K562 (cell line): ENCODE data around the gene ZRANB1. TPM values are rescaled to one million over a fixed set of nuclear protein-coding genes. Genes with fewer than 3 reads are reported as not detected.
A peak's percentile ranks its signal among the peaks of the same experiment; 100 is the strongest.

ENCODE experiments used
- ATAC-seq: fragments of 200-7000 bp; cut with Tn5 transposase; 3 replicates; pipeline ENCODE4 v1.9.1; 2020; ENCODE audit warnings: moderate library complexity
- BruUV-seq: library from RNA; stranded (reverse); fragments of 400-500 nt; replicated peaks from 2 replicates; lab custom pipeline; 2021; lab: Mats Ljungman, UMichigan
- CTCF ChIA-PET: fragments of 300-600 bp; formaldehyde crosslinking; extraction: SDS; loops from one replicate; lab custom pipeline; 2021; ENCODE audit warnings: low intra/inter-chr PET ratio; lab: Yijun Ruan, JAX
- POLR2A ChIA-PET: fragments of 300-600, 350-650 bp; sonication (Branson Sonifier 250); formaldehyde crosslinking; extraction: SDS; loops from one replicate; lab custom pipeline; 2021; ENCODE audit warnings: antibody characterized with exemption, inconsistent platforms; lab: Yijun Ruan, JAX
- DNase-seq, 4 experiments: peaks; one replicate each; pipeline versions ENCODE4 v3.0.0 to v3.0.0-alpha.2; 2011 to 2018; ENCODE audit warnings: low spot score in 3 of 4, mixed read lengths in 3 of 4; ENCODE audit errors: extremely low read depth in 1 of 4
- FAIRE-seq: peaks from 2 replicates; lab custom pipeline; 2011; peaks lifted over from hg19 to GRCh38; lab: Jason Lieb, UNC
- H2AFZ ChIP-seq: 2 replicates; pipeline ENCODE4 v1.6.0; 2011; ENCODE audit warnings: low read depth, low read length, control low read depth, inconsistent platforms
- H3K27ac ChIP-seq: fragments of 200-600 bp; 3 replicates; pipeline ENCODE4 v1.8.0; 2011; ENCODE audit warnings: low read depth, mild to moderate bottlenecking, control low read depth, inconsistent platforms, low read length, moderate library complexity, mixed read lengths; ENCODE audit errors: extremely low read depth
- H3K27me3 ChIP-seq, 2 experiments: fragments of 300-600 bp in 1 of 2; 2 replicates in 1 of 2; 3 replicates in 1 of 2; pipeline versions ENCODE4 v1.6.0 to v1.8.0; 2011; ENCODE audit warnings: inconsistent platforms in 2 of 2, low read length in 2 of 2, mild to moderate bottlenecking in 1 of 2, mixed read lengths in 1 of 2, moderate library complexity in 1 of 2; ENCODE audit not compliant: control insufficient read depth in 2 of 2, insufficient read depth in 2 of 2
- H3K36me3 ChIP-seq: fragments of 300-600 bp; 3 replicates; pipeline ENCODE4 v1.8.0; 2011; ENCODE audit warnings: mild to moderate bottlenecking, low read length, inconsistent platforms; ENCODE audit not compliant: control insufficient read depth, insufficient read depth
- H3K4me1 ChIP-seq, 2 experiments: fragments of 200-600 bp in 1 of 2; replicated peaks in 1 of 2; 2 replicates in 1 of 2; 3 replicates in 1 of 2; pipeline versions ENCODE4 v1.5.1 to v1.8.0; 2011; ENCODE audit warnings: inconsistent platforms in 2 of 2, low read length in 2 of 2, mild to moderate bottlenecking in 1 of 2, mixed read lengths in 1 of 2, moderate library complexity in 1 of 2; ENCODE audit not compliant: control insufficient read depth in 2 of 2, insufficient read depth in 2 of 2
- H3K4me2 ChIP-seq: 2 replicates; pipeline ENCODE4 v1.6.1; 2011; ENCODE audit warnings: low read length, control low read depth, inconsistent platforms, mixed read lengths; ENCODE audit not compliant: insufficient read depth
- H3K4me3 ChIP-seq: fragments of 200-600 bp; sonication (generic), shearing (Covaris generic); 2 replicates; pipeline ENCODE4 v1.5.1; 2016; ENCODE audit warnings: control low read depth, inconsistent platforms
- H3K79me2 ChIP-seq: fragments of 200-600 bp; 3 replicates; pipeline ENCODE4 v1.8.0; 2011; ENCODE audit warnings: low read length, inconsistent platforms; ENCODE audit not compliant: control insufficient read depth, insufficient read depth
- H3K9ac ChIP-seq, 2 experiments: 2 replicates each; pipeline versions ENCODE4 v1.6.0 to v1.6.1; 2011; ENCODE audit warnings: low read depth in 2 of 2, low read length in 2 of 2, control low read depth in 1 of 2, inconsistent platforms in 1 of 2, mild to moderate bottlenecking in 1 of 2, mixed read lengths in 1 of 2; ENCODE audit not compliant: insufficient read depth in 1 of 2
- H3K9me1 ChIP-seq: one replicate; pipeline ENCODE4 v1.6.0; 2011; ENCODE audit warnings: inconsistent platforms, mild to moderate bottlenecking, low read length, moderate library complexity; ENCODE audit not compliant: control insufficient read depth, insufficient read depth
- H3K9me3 ChIP-seq: replicated peaks from 2 replicates; pipeline ENCODE4 v1.5.1; 2011; ENCODE audit warnings: low read depth, low read length, inconsistent platforms; ENCODE audit not compliant: control insufficient read depth, insufficient read depth
- H4K20me1 ChIP-seq: replicated peaks from 2 replicates; pipeline ENCODE4 v1.6.1; 2011; ENCODE audit warnings: low read length, inconsistent platforms, mixed read lengths; ENCODE audit not compliant: control insufficient read depth, insufficient read depth
- EGR1 ChIP-seq: fragments of 450-650 bp; conservative IDR thresholded peaks from 2 replicates; pipeline ENCODE4 v1.6.1; 2017; ENCODE audit warnings: mild to moderate bottlenecking
- FOXO4 ChIP-seq: fragments of 450-650 bp; formaldehyde crosslinking; IDR thresholded peaks from 2 replicates; pipeline ENCODE4 v1.4.0; 2020; ENCODE audit warnings: mild to moderate bottlenecking, moderate library complexity
- HSF4 ChIP-seq: fragments of 250-450 bp; sonication (Bioruptor Pico); IDR thresholded peaks from 2 replicates; pipeline ENCODE4 v2.1.2; 2022; ENCODE audit warnings: mild to moderate bottlenecking, moderate library complexity, borderline replicate concordance
- MCM2 ChIP-seq: fragments of 450-650 bp; IDR thresholded peaks from 2 replicates; pipeline ENCODE4 v1.6.1; 2017; ENCODE audit warnings: low read depth, mild to moderate bottlenecking
- NR2C1 ChIP-seq, 2 experiments: fragments of 450-650 bp; IDR thresholded peaks; 2 replicates each; pipeline ENCODE4 v1.6.1; 2017; ENCODE audit warnings: mild to moderate bottlenecking in 2 of 2, antibody characterized with exemption in 1 of 2, inconsistent platforms in 1 of 2, missing compliant biosample characterization in 1 of 2, missing genetic modification characterization in 1 of 2
- PATZ1 ChIP-seq: fragments of 250-450 bp; sonication (Bioruptor Pico); IDR thresholded peaks from 2 replicates; pipeline ENCODE4 v1.5.0; 2020; ENCODE audit warnings: mild to moderate bottlenecking, borderline replicate concordance
- SRF ChIP-seq, 2 experiments: fragments of 250-450, 450-650 bp in 1 of 2; sonication (Bioruptor Pico) in 1 of 2; sonication (generic) in 1 of 2; formaldehyde crosslinking; IDR thresholded peaks; 2 replicates each; pipeline versions ENCODE4 v1.5.0 to v1.5.1; 2020 to 2022; ENCODE audit warnings: mild to moderate bottlenecking in 1 of 2, missing genetic modification reagents in 1 of 2
- TFAP4 ChIP-seq: sonication (generic); formaldehyde crosslinking; IDR thresholded peaks from 2 replicates; pipeline ENCODE4 v1.8.0; 2022; ENCODE audit warnings: missing genetic modification reagents, mild to moderate bottlenecking, moderate library complexity, borderline replicate concordance
- USF1 ChIP-seq: sonication (generic); formaldehyde crosslinking; IDR thresholded peaks from 2 replicates; pipeline ENCODE4 v1.9.0; 2022; ENCODE audit warnings: mild to moderate bottlenecking, missing genetic modification reagents
- YY1 ChIP-seq, 3 experiments: IDR thresholded peaks; 2 replicates each; pipeline ENCODE4 v1.6.1; 2011; ENCODE audit warnings: low read length in 2 of 3, mild to moderate bottlenecking in 2 of 3, moderate library complexity in 2 of 3, borderline replicate concordance in 1 of 3, control low read depth in 1 of 3, low read depth in 1 of 3; ENCODE audit not compliant: insufficient read depth in 3 of 3, insufficient replicate concordance in 2 of 3, control insufficient read depth in 1 of 3, insufficient read length in 1 of 3; ENCODE audit errors: extremely low read depth in 1 of 3
- ZNF133 ChIP-seq: fragments of 250-450 bp; sonication (Bioruptor Pico); IDR thresholded peaks from 2 replicates; pipeline ENCODE4 v1.4.0; 2020; ENCODE audit warnings: mild to moderate bottlenecking
- ZNF449 ChIP-seq: fragments of 250-450 bp; sonication (Bioruptor Pico); IDR thresholded peaks from 2 replicates; pipeline ENCODE4 v1.8.0; 2022; ENCODE audit warnings: moderate library complexity, mild to moderate bottlenecking, inconsistent platforms
- ZNF830 ChIP-seq: fragments of 250-450 bp; sonication (Bioruptor Pico); IDR thresholded peaks from 2 replicates; pipeline ENCODE4 v1.5.0; 2021; ENCODE audit warnings: mild to moderate bottlenecking
- WGBS: fragments of 100-300 bp; shearing (Covaris generic); methylation state at CpG from one replicate; pipeline ENCODE4 v1.1.6; 2016; ENCODE audit warnings: low coverage, mixed read lengths; ENCODE audit not compliant: insufficient coverage; ENCODE audit errors: missing lambda C conversion rate; 5-methylcytosine and 5-hydroxymethylcytosine counted together
- in situ Hi-C: fragments of 300-500 bp; cut with MboI; formaldehyde crosslinking; loops from 4 replicates; pipeline ENCODE4 v1.15.0; 2018; ENCODE audit warnings: inconsistent platforms, mixed read lengths
- intact Hi-C: fragments of 100-400 bp; cut with micrococcal nuclease; formaldehyde crosslinking; loops from 2 replicates; pipeline ENCODE4 v1.14.2; 2022
- polyA plus RNA-seq, 8 experiments: library from polyadenylated mRNA; depleted of rRNA in 4 of 8; stranded (reverse) in 5 of 8; unstranded in 3 of 8; fragments of >200 nt; fragmentation: Nextera tagmentation in 2 of 8; fragmentation: Illumina TruSeq in 1 of 8; extraction: Ambion mirVana in 2 of 8; extraction: Trizol in 1 of 8; gene quantifications; 2 replicates each; pipeline versions ENCODE4 v1.2.1 to v1.2.3, GENCODE V29; 2011 to 2014; ENCODE audit warnings: inconsistent platforms in 1 of 8, missing spikeins in 1 of 8
- total RNA-seq, 7 experiments: library from RNA; depleted of rRNA in 6 of 7; stranded (reverse); fragments of >200 nt in 6 of 7; fragmentation: Illumina TruSeq in 2 of 7; extraction: Trizol in 2 of 7; gene quantifications; 2 replicates each; pipeline versions ENCODE4 v1.2.1 to v1.2.3, GENCODE V29; 2011 to 2021; ENCODE audit warnings: low replicate concordance in 1 of 7

The ZRANB1 gene
- total and polyA plus RNA-seq, 9 of the 15 experiments (the other 6 are each of a cell fraction or from before 2014, with no cell fraction given), result 0.07 to 1.1 (median 0.64) TPM

GRCh38 chr10:124902462-124902861, 39.5 kb upstream of the ZRANB1 start (continued):
- TF ChIP-seq PATZ1 (CRISPR knock-in tag), result no peak
- no peak for TF ChIP-seq EGR1
- TF ChIP-seq, all 486 proteins: peak for 0

- BruUV-seq, result no TSS peak
- no peaks in the 10 kb centered on the region for H3K9me1 ChIP-seq
- POLR2A ChIA-PET, result interaction anchor here (0.6 kb wide), 1 partner anchor 13 kb away, joined by 3 read pairs; no protein-coding TSS in a partner anchor
- H3K79me2 ChIP-seq, result no peaks in the 10 kb centered on the region
- no peaks in the 10 kb centered on the region for H3K9me3 ChIP-seq
- no peak overlapping the region for H2AFZ ChIP-seq
- no peaks in the 10 kb centered on the region for H3K27me3 ChIP-seq
- intact Hi-C loops, result no loop called here
- H3K4me1 ChIP-seq, result no peaks in the 10 kb centered on the region
- WGBS, result 6% methylated on average over 2 of the region's 2 CpGs
- FAIRE-seq (peak; percentile 6), DNase-seq (no peak), ATAC-seq (no peak)
- in situ Hi-C loops, result no loop called here
- H3K27ac ChIP-seq, result no peak overlapping the region
- H4K20me1 ChIP-seq, result no peaks in the 10 kb centered on the region
- CTCF ChIA-PET, result no interaction called here
- no peak overlapping the region for H3K9ac ChIP-seq
- H3K4me3 ChIP-seq, result no peak overlapping the region
- no peaks in the 10 kb centered on the region for H3K36me3 ChIP-seq
- H3K4me2 ChIP-seq, result no peak overlapping the region
- TF ChIP-seq SRF (CRISPR knock-in tag; IDR thresholded peaks at IDR 0.05), result no peak
- no peak for TF ChIP-seq YY1 (IDR thresholded peaks at IDR 0.05; ENCODE audit: borderline replicate concordance in 1 of 3, control insufficient read depth in 1 of 3, extremely low read depth in 1 of 3, insufficient read depth in 3 of 3, insufficient read length in 1 of 3, insufficient replicate concordance in 2 of 3, low read depth in 1 of 3, low read length in 2 of 3)
- no peak for TF ChIP-seq NR2C1 (IDR thresholded peaks at IDR 0.05)
- no peak for TF ChIP-seq NR2C1 (tag; IDR thresholded peaks at IDR 0.05)
- TF ChIP-seq ZNF133 (CRISPR knock-in tag), result no peak
- no peak for TF ChIP-seq TFAP4 (CRISPR knock-in tag)
- no peak for TF ChIP-seq ZNF830 (CRISPR knock-in tag)
- no peak for TF ChIP-seq ZNF449 (CRISPR knock-in tag)
- no peak for TF ChIP-seq FOXO4 (CRISPR knock-in tag)
- no peak for TF ChIP-seq USF1 (CRISPR knock-in tag)
- TF ChIP-seq MCM2, result no peak
- TF ChIP-seq HSF4 (CRISPR knock-in tag), result no peak
Measured at GRCh38 chr10:124903111-124903510, 38.8 kb upstream of the ZRANB1 start.
